ENCODE measurements around the gene MYOM3.

- TF ChIP-seq POLR2A (IDR thresholded peaks at IDR 0.05; ENCODE audit: low read depth, low read length) = no peak
- no peak for TF ChIP-seq POLR2AphosphoS5 (IDR thresholded peaks at IDR 0.05; ENCODE audit: low read depth, low read length)
- no peak for TF ChIP-seq TAF1 (IDR thresholded peaks at IDR 0.05; ENCODE audit: low read depth, low read length)
- no peak for TF ChIP-seq POU2F2 (IDR thresholded peaks at IDR 0.05; ENCODE audit: low read depth, low read length)
- TF ChIP-seq PAX5 (IDR thresholded peaks at IDR 0.05; ENCODE audit: insufficient read depth, low read length, severe bottlenecking) = no peak
- no peak for TF ChIP-seq SPI1 (IDR thresholded peaks at IDR 0.05; ENCODE audit: low read depth, low read length)
Observed at GRCh38 chr1:24089743-24090555, 22.0 kb downstream of the MYOM3 start.

Data from GM12891 (cell line).